GM18526 (cell line): Measurements from ENCODE around the gene IL34.

Experiments
- POLR2A ChIP-seq: IDR thresholded peaks from 3 replicates; pipeline ENCODE4 v1.6.1; 2011; ENCODE audit not compliant: insufficient read length; ENCODE audit errors: extremely low read depth

IL34 gene

DNA sequence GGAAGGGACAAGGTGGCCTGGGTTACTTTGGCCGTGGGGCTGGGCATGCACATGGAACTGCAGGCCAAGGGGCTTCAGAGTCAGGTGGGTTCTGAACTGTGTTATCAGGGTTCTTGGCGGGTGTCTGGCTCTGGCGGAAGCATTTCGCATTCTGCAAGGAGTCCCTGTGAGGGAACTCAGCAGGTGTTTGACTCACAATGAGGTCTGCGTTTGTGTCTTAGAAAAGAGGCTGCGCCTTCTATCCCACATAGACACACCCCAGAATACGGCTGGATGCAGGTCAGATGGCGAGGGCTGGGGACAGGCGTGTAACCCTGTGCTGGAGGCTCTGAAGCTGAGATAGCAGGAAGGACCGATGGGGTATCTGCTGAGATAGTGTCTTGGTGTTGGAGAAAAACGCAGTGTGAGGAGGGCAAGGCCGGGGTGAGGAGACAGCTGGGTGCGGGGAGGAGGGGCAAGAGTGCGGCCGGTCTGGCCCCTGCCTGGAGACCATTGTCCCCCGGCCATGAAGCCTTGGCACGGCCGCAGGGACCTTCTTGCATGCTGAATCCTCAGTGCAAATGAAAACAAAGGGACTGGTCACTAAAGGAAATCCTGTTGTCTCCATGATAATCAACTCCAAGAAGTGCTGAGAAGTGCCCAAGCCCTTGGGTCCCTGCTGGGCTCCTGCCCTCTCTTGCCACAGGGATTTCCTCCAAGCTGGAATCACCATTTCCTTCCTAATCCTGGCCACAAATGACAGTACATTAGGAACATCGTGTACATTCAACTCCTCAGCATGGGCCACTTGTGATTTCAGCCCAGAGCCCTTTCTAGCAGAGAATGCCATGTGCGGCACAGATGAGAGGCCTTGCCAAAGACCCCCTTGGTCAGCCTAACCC lies 62.2 kb downstream of the IL34 start:
- TF ChIP-seq POLR2A = no peak

DNA sequence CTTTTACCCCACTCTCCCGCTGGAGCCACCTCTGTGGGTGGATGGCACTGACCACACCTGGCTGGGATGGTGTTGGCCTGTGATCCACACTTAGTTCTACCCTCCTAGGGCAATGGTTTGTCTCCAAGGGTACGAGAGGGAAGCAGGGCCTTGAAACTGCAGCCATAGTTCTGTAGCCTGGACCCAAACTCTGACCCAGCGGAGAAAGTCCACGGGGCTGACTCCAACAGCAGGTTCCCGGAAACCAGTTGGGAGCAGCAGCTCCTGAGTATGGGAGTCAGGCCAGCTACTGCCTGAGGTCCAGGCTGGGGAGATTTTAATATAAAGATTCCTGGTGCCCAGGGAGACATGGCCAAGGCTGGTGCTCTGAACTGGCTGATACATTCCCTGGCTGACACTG lies 63.1 kb downstream of the IL34 start:
- no peak for TF ChIP-seq POLR2A

DNA sequence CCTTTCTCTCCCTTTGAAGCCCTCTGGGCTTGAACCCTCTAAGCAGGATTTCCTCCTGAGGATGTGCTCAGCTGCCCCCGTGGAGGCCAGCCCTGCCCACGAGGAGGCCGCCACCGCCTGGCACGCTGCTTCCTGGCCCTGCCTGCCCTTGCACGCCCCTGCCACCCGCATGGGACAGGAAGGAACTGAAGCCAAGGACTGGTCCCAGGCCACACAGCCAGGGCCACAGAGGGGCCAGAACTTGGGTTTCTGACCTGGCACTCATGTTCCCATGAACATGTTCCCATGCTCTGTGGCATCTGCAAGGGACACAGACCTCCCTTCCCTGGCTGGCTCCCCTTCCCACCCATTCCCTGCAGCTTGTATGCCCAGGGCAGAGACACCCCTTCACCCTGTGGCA lies 63.6 kb downstream of the IL34 start:
- no peak for TF ChIP-seq POLR2A
